Epithelial cell of proximal tubule (primary cell): ENCODE data around the gene ROR1. TPM values are rescaled to one million over a fixed set of nuclear protein-coding genes. Genes with fewer than 3 reads are reported as not detected.

Experiments used
- DNase-seq: peaks from one replicate; pipeline ENCODE4 v3.0.0-alpha.2; 2011; ENCODE audit warnings: low read depth
- H3K4me3 ChIP-seq: 2 replicates; pipeline ENCODE4 v1.5.1; 2011; ENCODE audit warnings: low read depth, mild to moderate bottlenecking, low read length
- CTCF ChIP-seq: conservative IDR thresholded peaks from 2 replicates; pipeline ENCODE4 v1.5.1; 2012; ENCODE audit warnings: low read depth, mild to moderate bottlenecking, low read length
- total RNA-seq: library from RNA; depleted of rRNA; stranded (reverse); fragments of >200 nt; gene quantifications from 2 replicates; pipeline ENCODE4 v1.2.3, GENCODE V29; 2015

Gene ROR1
- total RNA-seq, 1 donor from 2014 or later = 5.9 TPM

- no peak for TF ChIP-seq CTCF
- H3K4me3 ChIP-seq = no peak overlapping the region
- no peak for DNase-seq
Observed at GRCh38 chr1:63880958-63881576, 107.2 kb downstream of the ROR1 start.

- no peak for DNase-seq
- H3K4me3 ChIP-seq = no peak overlapping the region
- no peak for TF ChIP-seq CTCF
Observed at GRCh38 chr1:63882048-63882704, 108.4 kb downstream of the ROR1 start.

DNA sequence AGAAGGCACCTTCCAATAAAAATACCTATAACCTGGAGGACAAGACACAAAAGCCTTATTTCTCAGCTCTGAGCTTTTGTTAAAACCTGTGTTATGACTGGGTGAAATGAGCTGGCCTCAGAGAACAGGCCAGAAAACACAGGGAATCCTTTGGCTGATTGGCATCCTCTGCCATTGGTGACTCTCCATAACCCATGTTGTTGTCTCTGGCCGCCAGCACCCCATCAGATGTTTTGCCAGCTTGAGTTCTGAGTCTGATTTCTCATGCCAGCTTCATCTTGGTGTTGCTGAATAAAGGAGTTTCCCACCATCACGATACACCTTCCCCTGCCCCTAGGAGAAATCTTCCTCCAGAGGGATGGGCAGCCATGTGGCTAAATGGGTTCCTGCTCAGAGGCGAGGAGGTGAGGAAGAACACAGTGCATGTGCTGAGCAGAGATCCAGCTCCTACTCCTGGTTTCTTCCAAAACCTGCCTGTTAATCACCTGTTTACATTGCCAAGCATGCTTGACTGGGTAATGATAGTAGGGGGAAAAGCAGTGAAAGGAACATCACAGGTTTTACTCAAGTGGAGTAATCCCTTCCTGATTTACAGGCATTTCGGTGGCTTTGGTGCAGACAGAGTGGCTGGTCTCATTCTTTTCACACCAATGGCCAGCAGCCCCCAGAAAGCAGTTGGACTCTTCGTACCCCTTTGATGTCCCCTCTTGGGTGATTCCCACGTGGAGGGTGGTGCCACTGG lies 109.8 kb downstream of the ROR1 start:
- DNase-seq = no peak
- no peak for TF ChIP-seq CTCF
- H3K4me3 ChIP-seq = no peak overlapping the region

DNA sequence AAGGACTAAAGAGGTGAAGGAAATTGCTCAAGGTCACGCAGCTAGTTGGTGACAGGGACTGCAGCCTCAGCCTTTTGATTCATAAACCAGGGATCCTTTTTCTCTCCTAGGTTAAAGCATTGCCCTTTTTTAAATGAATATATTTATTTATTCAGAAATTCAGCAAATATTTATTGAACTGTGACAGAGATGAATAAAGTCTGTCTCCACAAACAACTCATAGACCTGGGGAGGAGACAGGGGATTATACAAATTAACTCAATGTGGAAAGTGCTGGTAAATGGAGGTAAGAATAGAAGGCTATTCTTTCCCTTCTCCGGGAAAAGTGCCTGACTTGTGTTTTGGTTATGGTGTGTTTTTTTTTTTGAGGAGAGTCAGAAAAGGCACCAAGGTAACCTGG lies 110.7 kb downstream of the ROR1 start:
- DNase-seq = no peak
- no peak overlapping the region for H3K4me3 ChIP-seq
- TF ChIP-seq CTCF = no peak

GRCh38 chr1:63885899-63886298 lies 112.1 kb downstream of the ROR1 start:
- no peak overlapping the region for H3K4me3 ChIP-seq
- TF ChIP-seq CTCF = no peak
- DNase-seq = no peak

- no peak for TF ChIP-seq CTCF
- DNase-seq = no peak
- H3K4me3 ChIP-seq = no peak overlapping the region
Observed at GRCh38 chr1:63886340-63886739, 112.5 kb downstream of the ROR1 start.

DNA sequence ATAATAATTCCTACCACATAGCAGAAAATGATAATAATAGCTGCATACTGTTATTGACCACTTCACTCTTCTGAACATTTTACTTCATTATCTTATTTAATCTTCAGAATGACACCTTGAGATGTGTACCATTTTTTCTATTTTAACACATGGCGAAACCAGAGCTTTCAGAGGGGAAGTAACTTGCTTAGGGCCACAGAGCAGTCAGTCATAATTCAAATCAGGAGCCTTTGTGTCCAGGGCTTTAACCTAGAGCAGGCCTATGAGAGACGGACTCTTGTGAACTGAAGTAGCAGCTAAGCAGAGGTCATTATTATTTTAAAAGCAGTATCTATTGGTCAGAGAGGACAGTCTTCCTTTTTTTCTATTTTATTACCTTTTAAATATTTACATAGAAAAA lies 114.0 kb downstream of the ROR1 start:
- DNase-seq = no peak
- no peak for TF ChIP-seq CTCF
- no peak overlapping the region for H3K4me3 ChIP-seq
